Measurements from ENCODE around the gene FLYWCH2.
"Not testable (repeated sequence)": the region's sequence is repeated elsewhere in the genome, so short reads cannot be mapped to it uniquely, and the experiment has no call there.

FLYWCH2 gene

DNA sequence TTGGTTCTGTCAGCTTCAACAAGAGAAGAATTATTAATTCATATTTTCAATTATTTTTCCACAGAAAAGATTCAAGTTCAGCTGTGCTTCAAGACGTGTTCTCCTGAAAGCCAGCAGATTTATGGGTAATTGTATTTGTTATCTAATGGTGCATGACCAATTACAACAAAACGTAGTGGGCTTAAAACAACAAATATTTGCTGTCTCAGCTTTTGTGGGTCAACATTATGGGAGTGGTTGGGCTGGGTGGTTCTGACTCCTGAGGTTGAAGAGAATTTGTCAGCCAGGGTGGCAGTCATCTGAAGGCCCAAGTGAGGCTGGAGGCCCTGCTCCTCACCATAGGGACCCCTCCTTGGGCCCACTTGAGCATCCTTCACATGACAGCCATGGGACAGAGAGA is 57.0 kb downstream of the FLYWCH2 start:
- Histone ChIP-seq H4K20me1 (ENCODE audit: low read depth, low read length) (no peaks in the 10 kb centered on the region), H3K4me2 (ENCODE audit: low read depth, low read length, poor library complexity, severe bottlenecking) (no peak overlapping the region), H3K27me3 (ENCODE audit: low read length) (no peaks in the 10 kb centered on the region), H3K9me3 (ENCODE audit: insufficient read depth, low read length) (no peaks in the 10 kb centered on the region), H3K9ac (ENCODE audit: low read length) (no peak overlapping the region), H3K36me3 (ENCODE audit: low read length) (no peaks in the 10 kb centered on the region), H3K27ac (ENCODE audit: low read depth, low read length) (no peak overlapping the region), H3K4me3 (ENCODE audit: insufficient read depth, low read length, poor library complexity, severe bottlenecking) (no peak overlapping the region), H3K9me2 (replicated peaks; ENCODE audit: insufficient read depth, low read length) (no peaks in the 10 kb centered on the region), H3F3A (ENCODE audit: insufficient read depth) (no peaks in the 10 kb centered on the region), H2AFZ (ENCODE audit: low read depth, low read length, severe bottlenecking) (no peak overlapping the region), H3K79me2 (ENCODE audit: insufficient read depth, low read length) (no peaks in the 10 kb centered on the region)
- TF ChIP-seq, protein P1, sequence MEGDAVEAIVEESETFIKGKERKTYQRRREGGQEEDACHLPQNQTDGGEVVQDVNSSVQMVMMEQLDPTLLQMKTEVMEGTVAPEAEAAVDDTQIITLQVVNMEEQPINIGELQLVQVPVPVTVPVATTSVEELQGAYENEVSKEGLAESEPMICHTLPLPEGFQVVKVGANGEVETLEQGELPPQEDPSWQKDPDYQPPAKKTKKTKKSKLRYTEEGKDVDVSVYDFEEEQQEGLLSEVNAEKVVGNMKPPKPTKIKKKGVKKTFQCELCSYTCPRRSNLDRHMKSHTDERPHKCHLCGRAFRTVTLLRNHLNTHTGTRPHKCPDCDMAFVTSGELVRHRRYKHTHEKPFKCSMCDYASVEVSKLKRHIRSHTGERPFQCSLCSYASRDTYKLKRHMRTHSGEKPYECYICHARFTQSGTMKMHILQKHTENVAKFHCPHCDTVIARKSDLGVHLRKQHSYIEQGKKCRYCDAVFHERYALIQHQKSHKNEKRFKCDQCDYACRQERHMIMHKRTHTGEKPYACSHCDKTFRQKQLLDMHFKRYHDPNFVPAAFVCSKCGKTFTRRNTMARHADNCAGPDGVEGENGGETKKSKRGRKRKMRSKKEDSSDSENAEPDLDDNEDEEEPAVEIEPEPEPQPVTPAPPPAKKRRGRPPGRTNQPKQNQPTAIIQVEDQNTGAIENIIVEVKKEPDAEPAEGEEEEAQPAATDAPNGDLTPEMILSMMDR (IDR thresholded peaks at IDR 0.05; ENCODE audit: insufficient read depth, low read length, poor library complexity, severe bottlenecking): no peak
- no peak for TF ChIP-seq EZH2phosphoT487 (conservative IDR thresholded peaks at IDR 0.05; ENCODE audit: low read length)

DNA sequence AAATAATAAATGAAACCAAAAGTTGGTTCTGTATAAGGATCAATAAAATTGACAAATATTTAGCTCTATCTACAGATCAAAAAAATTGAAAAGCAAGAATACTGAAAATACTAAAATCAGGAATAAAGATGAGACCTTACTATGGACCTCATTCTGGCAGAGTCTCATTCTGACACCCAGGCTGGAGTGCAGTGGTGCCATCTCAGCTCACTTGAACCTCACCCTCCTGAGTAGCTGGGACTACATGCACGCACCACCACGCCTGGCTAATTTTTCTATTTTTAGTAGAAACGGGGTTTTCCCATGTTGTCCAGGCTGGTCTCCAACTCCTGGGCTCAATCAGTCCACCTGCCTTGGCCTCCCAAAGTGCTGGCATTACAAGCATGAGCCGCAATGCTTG is 59.0 kb downstream of the FLYWCH2 start:
- H3K9me2 ChIP-seq (replicated peaks; ENCODE audit: insufficient read depth, low read length): no peaks in the 10 kb centered on the region
- H3K27ac ChIP-seq (ENCODE audit: low read depth, low read length): no peak overlapping the region
- no peak overlapping the region for H3K9ac ChIP-seq (ENCODE audit: low read length)
- no peaks in the 10 kb centered on the region for H3K9me3 ChIP-seq (ENCODE audit: insufficient read depth, low read length)
- no peaks in the 10 kb centered on the region for H3K79me2 ChIP-seq (ENCODE audit: insufficient read depth, low read length)
- H3K4me2 ChIP-seq (ENCODE audit: low read depth, low read length, poor library complexity, severe bottlenecking): no peak overlapping the region
- no peaks in the 10 kb centered on the region for H3K27me3 ChIP-seq (ENCODE audit: low read length)
- no peak overlapping the region for H2AFZ ChIP-seq (ENCODE audit: low read depth, low read length, severe bottlenecking)
- H4K20me1 ChIP-seq (ENCODE audit: low read depth, low read length): no peaks in the 10 kb centered on the region
- H3K4me3 ChIP-seq (ENCODE audit: insufficient read depth, low read length, poor library complexity, severe bottlenecking): no peak overlapping the region
- H3K36me3 ChIP-seq (ENCODE audit: low read length): no peaks in the 10 kb centered on the region
- no peaks in the 10 kb centered on the region for H3F3A ChIP-seq (ENCODE audit: insufficient read depth)
- TF ChIP-seq, protein P1 (IDR thresholded peaks at IDR 0.05; ENCODE audit: insufficient read depth, low read length, poor library complexity, severe bottlenecking): no peak
- TF ChIP-seq EZH2phosphoT487 (conservative IDR thresholded peaks at IDR 0.05; ENCODE audit: low read length): no peak

DNA sequence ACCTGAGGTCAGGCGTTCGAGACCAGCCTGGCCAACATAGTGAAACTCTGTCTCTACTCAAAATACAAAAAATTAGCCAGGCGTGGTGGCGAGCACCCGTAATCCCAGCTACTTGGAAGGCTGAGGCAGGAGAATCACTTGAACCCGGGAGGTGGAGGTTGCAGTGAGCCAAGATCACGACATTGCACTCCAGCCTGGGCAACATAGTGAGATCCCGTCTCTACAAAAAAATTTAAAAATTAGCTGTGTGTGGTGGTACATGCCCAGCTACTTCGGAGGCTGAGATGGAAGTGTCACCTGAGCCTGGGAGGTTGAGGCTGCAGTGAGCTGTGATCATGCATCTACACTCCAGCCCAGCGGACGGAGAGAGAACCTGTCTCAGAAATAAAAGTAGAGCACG is 60.7 kb downstream of the FLYWCH2 start:
- not testable (repeated sequence) for H3K27me3 ChIP-seq (ENCODE audit: low read length); H3K79me2 ChIP-seq (ENCODE audit: insufficient read depth, low read length); H3K9ac ChIP-seq (ENCODE audit: low read length); H3K4me2 ChIP-seq (ENCODE audit: low read depth, low read length, poor library complexity, severe bottlenecking); H3K36me3 ChIP-seq (ENCODE audit: low read length); H4K20me1 ChIP-seq (ENCODE audit: low read depth, low read length); H3K9me2 ChIP-seq (replicated peaks; ENCODE audit: insufficient read depth, low read length); H3K4me3 ChIP-seq (ENCODE audit: insufficient read depth, low read length, poor library complexity, severe bottlenecking); H3K9me3 ChIP-seq (ENCODE audit: insufficient read depth, low read length); H3F3A ChIP-seq (ENCODE audit: insufficient read depth); H2AFZ ChIP-seq (ENCODE audit: low read depth, low read length, severe bottlenecking); H3K27ac ChIP-seq (ENCODE audit: low read depth, low read length)

DNA sequence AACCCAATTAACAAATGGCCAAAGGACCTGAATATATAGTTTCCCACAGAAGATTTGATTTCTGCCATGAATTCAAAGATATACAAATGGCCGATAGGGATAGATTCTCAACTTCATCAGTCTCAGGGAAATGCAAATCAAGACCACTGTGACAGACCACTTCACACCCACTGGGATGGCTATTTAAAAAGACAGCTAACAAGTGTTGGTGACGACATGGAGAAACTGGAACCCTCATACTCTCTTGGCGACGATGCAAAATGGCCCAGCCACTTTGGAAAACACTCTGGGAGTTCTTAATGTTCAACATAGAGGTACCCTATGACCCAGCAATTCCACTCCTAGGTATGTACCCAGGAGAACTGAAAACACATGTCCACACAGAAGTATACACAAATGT is 63.6 kb downstream of the FLYWCH2 start:
- H3K27me3 ChIP-seq (ENCODE audit: low read length): no peaks in the 10 kb centered on the region
- no peaks in the 10 kb centered on the region for H4K20me1 ChIP-seq (ENCODE audit: low read depth, low read length)
- H3K79me2 ChIP-seq (ENCODE audit: insufficient read depth, low read length): no peaks in the 10 kb centered on the region
- no peak overlapping the region for H3K27ac ChIP-seq (ENCODE audit: low read depth, low read length)
- H3K4me3 ChIP-seq (ENCODE audit: insufficient read depth, low read length, poor library complexity, severe bottlenecking): no peak overlapping the region
- no peak overlapping the region for H2AFZ ChIP-seq (ENCODE audit: low read depth, low read length, severe bottlenecking)
- H3K9ac ChIP-seq (ENCODE audit: low read length): no peak overlapping the region
- TF ChIP-seq, protein P1 (IDR thresholded peaks at IDR 0.05; ENCODE audit: insufficient read depth, low read length, poor library complexity, severe bottlenecking): no peak
- no peak for TF ChIP-seq EZH2phosphoT487 (conservative IDR thresholded peaks at IDR 0.05; ENCODE audit: low read length)
- no peaks in the 10 kb centered on the region for H3K9me2 ChIP-seq (replicated peaks; ENCODE audit: insufficient read depth, low read length)
- H3K36me3 ChIP-seq (ENCODE audit: low read length): no peaks in the 10 kb centered on the region
- H3F3A ChIP-seq (ENCODE audit: insufficient read depth): no peaks in the 10 kb centered on the region
- no peaks in the 10 kb centered on the region for H3K9me3 ChIP-seq (ENCODE audit: insufficient read depth, low read length)
- no peak overlapping the region for H3K4me2 ChIP-seq (ENCODE audit: low read depth, low read length, poor library complexity, severe bottlenecking)
